GM12874 (cell line): ENCODE measurements around the gene NFKB1.

Source experiments
- CTCF ChIP-seq: IDR thresholded peaks from 2 replicates; pipeline ENCODE4 v1.5.1; 2011; ENCODE audit warnings: low read depth, mild to moderate bottlenecking, control low read depth, low read length, moderate library complexity; ENCODE audit not compliant: insufficient read depth

Gene NFKB1

GRCh38 chr4:102557636-102558035 is 56.5 kb downstream of the NFKB1 start:
- TF ChIP-seq CTCF = no peak

DNA sequence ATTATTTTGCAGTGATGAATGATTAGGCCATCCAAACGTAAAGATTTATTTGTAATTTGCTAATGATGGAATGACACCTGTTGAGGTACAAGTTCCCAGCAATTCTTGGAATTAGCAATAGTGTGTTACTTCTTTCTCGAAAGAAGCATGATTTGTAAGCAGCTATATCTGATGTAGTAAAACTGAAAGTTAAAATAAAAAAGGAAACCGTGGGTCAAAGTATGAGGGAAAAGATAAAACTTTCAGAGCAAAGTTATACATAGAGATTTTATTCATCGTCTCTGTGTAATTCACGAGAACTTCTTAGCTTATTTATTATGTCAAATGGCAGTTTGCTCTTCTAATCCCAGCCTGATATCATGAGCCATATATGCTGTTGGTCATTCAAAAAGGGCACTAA is 59.0 kb downstream of the NFKB1 start:
- no peak for TF ChIP-seq CTCF

DNA sequence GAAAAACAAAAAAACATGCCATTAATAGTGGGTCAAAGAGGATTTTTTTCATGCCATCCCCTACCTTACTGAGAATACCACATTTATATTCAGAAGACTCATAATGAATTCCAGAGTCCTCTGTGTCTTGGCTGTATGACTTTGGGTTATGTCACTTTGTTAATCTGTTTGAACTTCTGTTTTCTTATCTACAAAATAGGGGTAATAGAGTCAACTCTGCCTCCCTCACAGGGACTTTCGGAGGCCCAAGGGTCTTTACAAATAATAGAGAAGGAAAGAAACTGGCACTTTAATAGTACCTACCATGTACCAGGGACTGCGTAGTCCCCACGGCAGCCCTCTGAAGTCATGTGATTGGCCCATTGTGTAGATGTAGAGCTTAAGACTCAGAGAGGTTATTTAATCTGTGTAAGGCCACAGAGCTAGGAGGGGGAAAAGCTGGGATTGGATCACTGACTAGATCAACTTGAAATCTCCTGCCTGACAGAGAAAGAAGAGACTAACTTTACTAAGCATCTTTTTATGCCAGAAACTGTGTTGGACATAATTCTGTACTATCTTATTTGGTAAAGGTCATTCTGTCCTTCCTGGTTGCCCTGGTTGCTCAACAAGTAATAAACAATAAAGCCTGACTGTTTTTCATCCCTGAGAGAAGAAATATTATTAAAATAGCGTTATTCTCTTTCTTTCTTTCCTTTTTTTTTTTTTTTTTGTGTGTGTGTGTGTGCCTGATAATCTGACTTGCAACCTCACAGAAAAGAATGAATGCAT is 59.6 kb downstream of the NFKB1 start:
- TF ChIP-seq CTCF = no peak

DNA sequence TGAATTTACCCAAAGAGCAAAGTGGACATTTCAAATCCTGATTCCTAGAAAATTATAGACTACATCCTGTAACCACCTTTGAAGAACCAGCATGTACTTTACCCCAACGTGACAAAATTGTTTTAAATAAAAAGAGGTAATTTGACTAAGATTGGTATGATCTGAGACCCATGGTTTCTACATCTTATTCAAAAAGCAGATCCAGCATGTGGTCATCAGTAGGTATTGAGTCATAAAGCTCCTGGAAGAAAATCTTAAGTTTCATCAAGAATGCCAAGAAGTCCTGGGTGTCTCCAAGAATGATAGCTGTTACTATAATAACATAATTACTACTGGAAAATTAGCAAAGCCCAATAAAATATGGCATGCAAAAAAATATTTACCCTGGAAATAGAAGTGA is 61.8 kb downstream of the NFKB1 start:
- no peak for TF ChIP-seq CTCF

GRCh38 chr4:102564399-102565059 is 63.4 kb downstream of the NFKB1 start:
- TF ChIP-seq CTCF = no peak

DNA sequence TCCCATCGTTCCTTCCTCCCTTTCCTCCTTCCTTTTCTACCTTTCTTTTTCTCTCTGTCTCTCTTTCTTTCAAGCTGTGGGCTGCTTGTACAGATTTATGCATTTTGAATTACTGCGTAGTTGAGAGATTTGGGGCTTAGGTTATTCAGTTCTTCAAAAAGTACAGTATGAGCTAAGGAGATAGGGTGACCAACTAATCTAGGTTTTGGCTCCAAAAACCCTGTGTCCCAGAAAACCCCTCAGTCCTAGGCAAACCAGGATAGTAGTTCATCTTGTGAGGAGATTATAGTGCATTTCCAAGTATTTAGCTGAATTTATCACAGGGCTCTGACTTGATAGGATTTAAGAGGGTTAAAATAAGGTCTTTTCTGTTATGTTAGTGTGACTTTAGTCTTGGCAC is 64.5 kb downstream of the NFKB1 start:
- no peak for TF ChIP-seq CTCF

DNA sequence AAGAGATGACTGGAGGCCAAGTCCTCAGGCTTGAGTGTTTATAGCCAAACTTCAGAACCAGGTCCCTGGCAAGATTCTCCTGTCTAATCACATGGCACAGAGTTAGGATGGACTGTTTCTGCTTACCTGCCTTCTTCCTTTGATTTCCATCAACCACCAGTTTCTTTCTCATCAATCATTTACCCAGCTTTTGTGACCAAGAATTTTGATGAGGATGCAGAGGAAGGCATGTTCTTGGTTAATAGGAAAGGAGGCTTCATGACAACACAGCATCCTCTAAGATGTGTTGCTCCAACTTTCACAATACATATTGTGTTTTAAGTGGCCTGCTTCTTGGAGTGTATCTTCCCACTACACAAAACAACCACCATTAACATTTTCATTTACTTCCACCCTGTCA is 65.3 kb downstream of the NFKB1 start:
- TF ChIP-seq CTCF = no peak
